Loucy (cell line): ENCODE results near the gene DDIT4L.
A peak's percentile ranks its signal among the peaks of the same experiment; 100 is the strongest.

Experiments
- H2AFZ ChIP-seq: fragments of 200-600 bp; sonication (generic); 2 replicates; pipeline ENCODE4 v1.6.0; 2016; ENCODE audit warnings: antibody characterized with exemption, mild to moderate bottlenecking, low read length, moderate library complexity
- H3F3A ChIP-seq: fragments of 200-600 bp; 2 replicates; pipeline ENCODE4 v1.6.0; 2016; ENCODE audit warnings: antibody characterized with exemption, low read depth, mild to moderate bottlenecking
- H3K27me3 ChIP-seq: fragments of 200-600 bp; sonication (generic); 2 replicates; pipeline ENCODE4 v1.6.1; 2014; ENCODE audit warnings: low read length, mild to moderate bottlenecking; ENCODE audit not compliant: insufficient read depth, poor library complexity, severe bottlenecking
- H3K36me3 ChIP-seq: fragments of 200-600 bp; sonication (generic); 2 replicates; pipeline ENCODE4 v1.6.1; 2016; ENCODE audit warnings: low read length; ENCODE audit not compliant: insufficient read depth
- H3K4me1 ChIP-seq: fragments of 200-600 bp; sonication (generic); 2 replicates; pipeline ENCODE4 v1.5.1; 2014; ENCODE audit warnings: low read length, mild to moderate bottlenecking; ENCODE audit not compliant: insufficient read depth, poor library complexity, severe bottlenecking
- H3K4me2 ChIP-seq: fragments of 200-600 bp; sonication (generic); 2 replicates; pipeline ENCODE4 v1.6.0; 2014; ENCODE audit warnings: antibody characterized with exemption, low read length, low read depth, mild to moderate bottlenecking; ENCODE audit not compliant: poor library complexity, severe bottlenecking
- H3K4me3 ChIP-seq: fragments of 200-600 bp; sonication (generic); 2 replicates; pipeline ENCODE4 v1.5.1; 2014; ENCODE audit warnings: low read length, mild to moderate bottlenecking, mixed read lengths; ENCODE audit not compliant: poor library complexity, severe bottlenecking
- H3K79me2 ChIP-seq: fragments of 200-600 bp; sonication (generic); 2 replicates; pipeline ENCODE4 v1.6.1; 2014; ENCODE audit warnings: low read length; ENCODE audit not compliant: insufficient read depth
- H3K9ac ChIP-seq: fragments of 200-600 bp; sonication (generic); 2 replicates; pipeline ENCODE4 v1.6.0; 2014; ENCODE audit warnings: mild to moderate bottlenecking, low read depth, low read length, moderate library complexity; ENCODE audit not compliant: poor library complexity, severe bottlenecking
- H3K9me2 ChIP-seq: fragments of 200-600 bp; sonication (generic); replicated peaks from 2 replicates; pipeline ENCODE4 v1.6.1; 2016; ENCODE audit warnings: low read depth, low read length, mixed read lengths
- H3K9me3 ChIP-seq: fragments of 200-600 bp; sonication (generic); 2 replicates; pipeline ENCODE4 v1.6.1; 2014; ENCODE audit warnings: mild to moderate bottlenecking, antibody characterized with exemption, low read length, low read depth; ENCODE audit not compliant: insufficient read depth
- H4K20me1 ChIP-seq: fragments of 200-600 bp; sonication (generic); 2 replicates; pipeline ENCODE4 v1.6.0; 2014; ENCODE audit warnings: antibody characterized with exemption, low read length, mild to moderate bottlenecking; ENCODE audit not compliant: insufficient read depth, poor library complexity, severe bottlenecking
- EZH2phosphoT487 ChIP-seq: fragments of 200-600 bp; IDR thresholded peaks from 2 replicates; pipeline ENCODE4 v1.6.1; 2018; ENCODE audit warnings: antibody characterized with exemption, mild to moderate bottlenecking, moderate library complexity, borderline replicate concordance
- TF ChIP-seq, protein P1 (sequence below): fragments of 200-600 bp; sonication (generic); conservative IDR thresholded peaks from 2 replicates; pipeline ENCODE4 v1.5.1; 2014; ENCODE audit warnings: mild to moderate bottlenecking, antibody characterized with exemption, low read length

Gene DDIT4L

DNA sequence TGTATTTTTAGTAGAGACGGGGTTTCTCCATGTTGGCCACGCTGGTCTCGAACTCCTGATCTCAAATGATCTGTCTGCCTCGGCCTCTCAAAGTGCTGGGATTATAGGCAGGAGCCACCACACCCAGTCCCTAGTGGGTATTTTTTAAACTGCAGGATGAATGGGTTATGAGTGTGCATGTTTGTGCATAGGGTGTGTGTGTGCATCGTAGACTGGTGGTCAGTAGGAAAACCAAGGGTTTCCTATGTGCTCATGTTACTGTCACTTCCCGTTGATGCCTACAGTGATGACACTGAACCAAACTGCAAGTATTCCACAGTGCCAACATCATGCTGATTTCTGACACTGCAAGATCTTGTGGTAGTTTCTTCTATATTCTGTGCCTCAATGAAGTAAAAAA lies 41.1 kb downstream of the DDIT4L start:
- Histone ChIP-seq H3K79me2 (no peaks in the 10 kb centered on the region), H3K9me3 (no peaks in the 10 kb centered on the region), H3K27me3 (no peaks in the 10 kb centered on the region), H3K36me3 (no peaks in the 10 kb centered on the region), H3K4me2 (no peak overlapping the region), H3K4me1 (peaks cover 34% of the 10 kb centered on the region), H4K20me1 (no peaks in the 10 kb centered on the region), H3K4me3 (no peak overlapping the region), H3F3A (no peaks in the 10 kb centered on the region; the same call in 1 of the 2 replicates), H3K9me2 (no peaks in the 10 kb centered on the region), H3K9ac (no peak overlapping the region), H2AFZ (no peak overlapping the region)
- TF ChIP-seq EZH2phosphoT487, result no peak
- TF ChIP-seq, protein P1, sequence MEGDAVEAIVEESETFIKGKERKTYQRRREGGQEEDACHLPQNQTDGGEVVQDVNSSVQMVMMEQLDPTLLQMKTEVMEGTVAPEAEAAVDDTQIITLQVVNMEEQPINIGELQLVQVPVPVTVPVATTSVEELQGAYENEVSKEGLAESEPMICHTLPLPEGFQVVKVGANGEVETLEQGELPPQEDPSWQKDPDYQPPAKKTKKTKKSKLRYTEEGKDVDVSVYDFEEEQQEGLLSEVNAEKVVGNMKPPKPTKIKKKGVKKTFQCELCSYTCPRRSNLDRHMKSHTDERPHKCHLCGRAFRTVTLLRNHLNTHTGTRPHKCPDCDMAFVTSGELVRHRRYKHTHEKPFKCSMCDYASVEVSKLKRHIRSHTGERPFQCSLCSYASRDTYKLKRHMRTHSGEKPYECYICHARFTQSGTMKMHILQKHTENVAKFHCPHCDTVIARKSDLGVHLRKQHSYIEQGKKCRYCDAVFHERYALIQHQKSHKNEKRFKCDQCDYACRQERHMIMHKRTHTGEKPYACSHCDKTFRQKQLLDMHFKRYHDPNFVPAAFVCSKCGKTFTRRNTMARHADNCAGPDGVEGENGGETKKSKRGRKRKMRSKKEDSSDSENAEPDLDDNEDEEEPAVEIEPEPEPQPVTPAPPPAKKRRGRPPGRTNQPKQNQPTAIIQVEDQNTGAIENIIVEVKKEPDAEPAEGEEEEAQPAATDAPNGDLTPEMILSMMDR, result peak; percentile 28; the same call in 1 of the 2 replicates

DNA sequence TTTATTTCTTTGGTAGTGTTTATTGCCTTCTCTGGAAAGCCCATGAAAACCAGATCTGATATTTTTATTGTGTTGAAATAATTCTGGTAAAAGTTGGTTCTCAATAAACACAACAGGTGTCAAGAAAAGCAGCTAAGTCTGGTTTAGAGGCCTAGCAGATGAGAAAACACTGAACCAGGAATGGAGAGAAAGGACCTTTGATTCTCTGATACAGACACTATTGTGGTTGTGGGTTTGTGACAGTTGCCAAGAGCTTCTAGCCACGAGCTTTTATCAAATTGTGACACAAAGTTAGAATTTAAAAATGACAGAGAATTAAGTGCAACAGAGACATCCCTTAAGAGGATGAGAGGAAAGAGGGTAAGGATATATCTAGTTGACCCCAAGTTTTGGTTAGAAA lies 42.6 kb downstream of the DDIT4L start:
- TF ChIP-seq, protein P1, result no peak
- TF ChIP-seq EZH2phosphoT487, result no peak
- Histone ChIP-seq H3K27me3 (no peaks in the 10 kb centered on the region), H3K9me3 (no peaks in the 10 kb centered on the region), H3K9ac (peak overlapping the region; percentile 1), H4K20me1 (no peaks in the 10 kb centered on the region), H2AFZ (no peak overlapping the region), H3K4me1 (peaks cover 34% of the 10 kb centered on the region), H3F3A (no peaks in the 10 kb centered on the region; the same call in 1 of the 2 replicates), H3K4me3 (no peak overlapping the region), H3K79me2 (no peaks in the 10 kb centered on the region), H3K4me2 (peak overlapping the region; percentile 17), H3K36me3 (no peaks in the 10 kb centered on the region), H3K9me2 (no peaks in the 10 kb centered on the region)

- Histone ChIP-seq H3F3A (no peaks in the 10 kb centered on the region; the same call in 1 of the 2 replicates), H3K4me2 (peak overlapping the region; percentile 17), H3K9ac (peak overlapping the region; percentile 1), H2AFZ (no peak overlapping the region), H3K79me2 (no peaks in the 10 kb centered on the region), H3K36me3 (no peaks in the 10 kb centered on the region), H4K20me1 (no peaks in the 10 kb centered on the region), H3K9me3 (no peaks in the 10 kb centered on the region), H3K4me1 (peaks cover 34% of the 10 kb centered on the region), H3K27me3 (no peaks in the 10 kb centered on the region), H3K9me2 (no peaks in the 10 kb centered on the region), H3K4me3 (no peak overlapping the region)
- TF ChIP-seq, protein P1, result no peak
- no peak for TF ChIP-seq EZH2phosphoT487
Measured at GRCh38 chr4:100147198-100147597, 43.1 kb downstream of the DDIT4L start.
